Astrocyte (in vitro differentiated cells and primary cell): ENCODE measurements around the gene PPP1R1A.

ENCODE experiments used
- EZH2 ChIP-seq: IDR thresholded peaks from 2 replicates; pipeline ENCODE4 v1.6.1; 2012; ENCODE audit warnings: mild to moderate bottlenecking, low read length, inconsistent platforms; ENCODE audit not compliant: insufficient read depth
- TF ChIP-seq, protein P1 (sequence below): IDR thresholded peaks from 2 replicates; pipeline ENCODE4 v1.5.1; 2011; ENCODE audit warnings: low read depth, mild to moderate bottlenecking, inconsistent platforms, low read length, moderate library complexity; ENCODE audit not compliant: insufficient read depth

DNA sequence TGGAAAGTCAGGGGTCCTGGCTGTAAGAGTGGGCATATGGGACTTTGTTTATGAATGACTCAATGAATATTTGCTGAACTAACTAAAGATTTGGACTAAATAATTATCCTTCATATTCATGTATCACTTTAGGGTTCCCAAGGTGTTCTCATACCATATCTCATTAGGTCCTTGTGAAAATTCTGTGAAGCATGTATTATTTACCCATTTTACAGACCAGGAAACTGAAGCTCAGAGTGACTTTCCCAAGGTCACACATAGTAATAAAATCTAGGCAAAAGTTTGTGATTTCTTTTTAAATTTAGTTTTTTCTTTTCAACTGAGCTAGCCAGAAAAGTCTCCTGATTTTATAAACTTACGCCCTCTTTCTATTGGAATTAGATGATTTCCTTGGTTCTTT is 29.7 kb downstream of the PPP1R1A start:
- TF ChIP-seq, protein P1, sequence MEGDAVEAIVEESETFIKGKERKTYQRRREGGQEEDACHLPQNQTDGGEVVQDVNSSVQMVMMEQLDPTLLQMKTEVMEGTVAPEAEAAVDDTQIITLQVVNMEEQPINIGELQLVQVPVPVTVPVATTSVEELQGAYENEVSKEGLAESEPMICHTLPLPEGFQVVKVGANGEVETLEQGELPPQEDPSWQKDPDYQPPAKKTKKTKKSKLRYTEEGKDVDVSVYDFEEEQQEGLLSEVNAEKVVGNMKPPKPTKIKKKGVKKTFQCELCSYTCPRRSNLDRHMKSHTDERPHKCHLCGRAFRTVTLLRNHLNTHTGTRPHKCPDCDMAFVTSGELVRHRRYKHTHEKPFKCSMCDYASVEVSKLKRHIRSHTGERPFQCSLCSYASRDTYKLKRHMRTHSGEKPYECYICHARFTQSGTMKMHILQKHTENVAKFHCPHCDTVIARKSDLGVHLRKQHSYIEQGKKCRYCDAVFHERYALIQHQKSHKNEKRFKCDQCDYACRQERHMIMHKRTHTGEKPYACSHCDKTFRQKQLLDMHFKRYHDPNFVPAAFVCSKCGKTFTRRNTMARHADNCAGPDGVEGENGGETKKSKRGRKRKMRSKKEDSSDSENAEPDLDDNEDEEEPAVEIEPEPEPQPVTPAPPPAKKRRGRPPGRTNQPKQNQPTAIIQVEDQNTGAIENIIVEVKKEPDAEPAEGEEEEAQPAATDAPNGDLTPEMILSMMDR, result no peak
- TF ChIP-seq EZH2, result no peak
